HFF-Myc (cell line): ENCODE results near the gene GJE1.

Experiments
- DNase-seq: peaks from one replicate; pipeline ENCODE4 v3.0.0-alpha.2; 2011; ENCODE audit warnings: low read depth; ENCODE audit errors: extremely low read depth
- H3K4me3 ChIP-seq: replicated peaks from 2 replicates; pipeline ENCODE4 v1.5.1; 2011; ENCODE audit warnings: low read depth, mild to moderate bottlenecking, control low read depth, low read length
- CTCF ChIP-seq: IDR thresholded peaks from 2 replicates; pipeline ENCODE4 v1.5.1; 2012; ENCODE audit warnings: mild to moderate bottlenecking, low read depth, low read length, control low read depth; ENCODE audit errors: missing control alignments

Gene GJE1

GRCh38 chr6:142165227-142165626, 32.5 kb downstream of the GJE1 start:
- TF ChIP-seq CTCF: no peak
- DNase-seq: no peak
- H3K4me3 ChIP-seq: no peak overlapping the region

- H3K4me3 ChIP-seq: no peak overlapping the region
- DNase-seq: no peak
- TF ChIP-seq CTCF: no peak
Observed at GRCh38 chr6:142167071-142167470, 34.3 kb downstream of the GJE1 start.

- TF ChIP-seq CTCF: no peak
- H3K4me3 ChIP-seq: no peak overlapping the region
- DNase-seq: no peak
Observed at GRCh38 chr6:142167486-142167885, 34.8 kb downstream of the GJE1 start.

GRCh38 chr6:142171351-142171750, 38.6 kb downstream of the GJE1 start:
- TF ChIP-seq CTCF: no peak
- H3K4me3 ChIP-seq: no peak overlapping the region
- no peak for DNase-seq

GRCh38 chr6:142172758-142173157, 40.0 kb downstream of the GJE1 start:
- no peak overlapping the region for H3K4me3 ChIP-seq
- no peak for DNase-seq
- no peak for TF ChIP-seq CTCF

GRCh38 chr6:142173980-142174379, 41.3 kb downstream of the GJE1 start:
- no peak for TF ChIP-seq CTCF
- DNase-seq: no peak
- no peak overlapping the region for H3K4me3 ChIP-seq

GRCh38 chr6:142174703-142175102, 42.0 kb downstream of the GJE1 start:
- no peak for DNase-seq
- no peak overlapping the region for H3K4me3 ChIP-seq
- no peak for TF ChIP-seq CTCF
